Activated naive CD4-positive, alpha-beta T cell (primary cell): ENCODE results near the gene PIM2.
"Not testable (repeated sequence)": the region's sequence is repeated elsewhere in the genome, so short reads cannot be mapped to it uniquely, and the experiment has no call there.

Experiments used
- DNase-seq, 4 experiments: peaks; one replicate each; lab custom pipeline; 2025; lab: John Stamatoyannopoulos, UW

PIM2 gene

DNA sequence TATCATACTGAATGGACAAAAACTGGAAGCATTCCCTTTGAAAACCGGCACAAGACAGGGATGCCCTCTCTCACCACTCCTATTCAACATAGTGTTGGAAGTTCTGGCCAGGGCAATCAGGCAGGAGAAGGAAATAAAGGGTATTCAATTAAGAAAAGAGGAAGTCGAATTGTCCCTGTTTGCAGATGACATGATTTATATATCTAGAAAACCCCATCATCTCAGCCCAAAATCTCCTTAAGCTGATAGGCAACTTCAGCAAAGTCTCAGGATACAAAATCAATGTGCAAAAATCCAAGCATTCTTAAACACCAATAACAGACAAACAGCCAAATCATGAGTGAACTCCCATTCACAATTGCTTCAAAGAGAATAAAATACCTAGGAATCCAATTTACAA, 46.8 kb downstream of the PIM2 start:
- not testable (repeated sequence) for DNase-seq

- no peak for DNase-seq
These were observed 54.6 kb downstream of the PIM2 start for GRCh38 chrX:48864210-48864609.
